SK-N-SH (cell line): Measurements from ENCODE around the gene GNL3. TPM values are rescaled to one million over a fixed set of nuclear protein-coding genes. Genes with fewer than 3 reads are reported as not detected.

Experiments used
- CTCF ChIA-PET: fragments of 300-600, 350-600 bp; formaldehyde crosslinking; extraction: SDS; loops from one replicate; lab custom pipeline; 2021; lab: Yijun Ruan, JAX
- POLR2A ChIA-PET: fragments of 350-600 bp; sonication (Branson Sonifier 250); formaldehyde crosslinking; extraction: SDS; loops from one replicate; lab custom pipeline; 2020; ENCODE audit warnings: antibody characterized with exemption, inconsistent platforms; lab: Yijun Ruan, JAX
- DNase-seq: peaks from one replicate; pipeline ENCODE4 v3.0.0; 2012
- H2AFZ ChIP-seq: fragments of 200-600 bp; sonication (generic); 2 replicates; pipeline ENCODE4 v1.8.1; 2016; ENCODE audit warnings: antibody characterized with exemption, mild to moderate bottlenecking, low read depth
- H3F3A ChIP-seq: fragments of 200-600 bp; sonication (generic); replicated peaks from 2 replicates; pipeline ENCODE3; 2016; ENCODE audit warnings: antibody characterized with exemption, mild to moderate bottlenecking; ENCODE audit not compliant: insufficient read depth
- H3K27ac ChIP-seq, 2 experiments: fragments of 200-500 bp in 1 of 2; fragments of 200-600 bp in 1 of 2; sonication (Bioruptor generic) in 1 of 2; sonication (generic), shearing (Covaris generic) in 1 of 2; 2 replicates each; pipeline versions ENCODE4 v1.5.1 to v1.6.1; 2014 to 2016; ENCODE audit warnings: low read depth in 2 of 2, inconsistent platforms in 1 of 2, low read length in 1 of 2, mild to moderate bottlenecking in 1 of 2, mixed read lengths in 1 of 2
- H3K27me3 ChIP-seq: fragments of 200-600 bp; sonication (generic), shearing (Covaris generic); 2 replicates; pipeline ENCODE4 v1.6.1; 2016; ENCODE audit warnings: mixed run types; ENCODE audit not compliant: insufficient read depth
- H3K36me3 ChIP-seq, 2 experiments: fragments of 200-500 bp in 1 of 2; fragments of 200-600 bp in 1 of 2; sonication (Bioruptor generic) in 1 of 2; sonication (generic) in 1 of 2; replicated peaks in 1 of 2; 2 replicates each; pipeline versions ENCODE3 to v1.5.1; 2014 to 2016; ENCODE audit warnings: low read length in 1 of 2, mild to moderate bottlenecking in 1 of 2; ENCODE audit not compliant: insufficient read depth in 2 of 2, control insufficient read depth in 1 of 2
- H3K4me1 ChIP-seq, 2 experiments: fragments of 200-500 bp in 1 of 2; fragments of 200-600 bp in 1 of 2; sonication (Bioruptor generic) in 1 of 2; sonication (generic), shearing (Covaris generic) in 1 of 2; 2 replicates each; pipeline versions ENCODE4 v1.5.1 to v1.6.1; 2014 to 2016; ENCODE audit warnings: low read depth in 1 of 2, low read length in 1 of 2, mixed run types in 1 of 2; ENCODE audit not compliant: insufficient read depth in 2 of 2, control insufficient read depth in 1 of 2
- H3K4me2 ChIP-seq: fragments of 200-600 bp; sonication (generic), shearing (Covaris generic); 2 replicates; pipeline ENCODE4 v1.6.1; 2017; ENCODE audit warnings: mixed run types
- H3K4me3 ChIP-seq, 2 experiments: fragments of 200-500 bp in 1 of 2; fragments of 200-600 bp in 1 of 2; sonication (Bioruptor generic) in 1 of 2; sonication (generic), shearing (Covaris generic) in 1 of 2; 2 replicates each; pipeline versions ENCODE4 v1.5.1 to v1.8.1; 2014 to 2016; ENCODE audit warnings: low read depth in 2 of 2, inconsistent platforms in 1 of 2, low read length in 1 of 2, mild to moderate bottlenecking in 1 of 2, mixed read lengths in 1 of 2, moderate library complexity in 1 of 2
- H3K79me2 ChIP-seq: fragments of 200-600 bp; sonication (generic); 2 replicates; pipeline ENCODE4 v1.8.1; 2017; ENCODE audit warnings: mild to moderate bottlenecking; ENCODE audit not compliant: insufficient read depth
- H3K9ac ChIP-seq: fragments of 200-600 bp; sonication (generic); 2 replicates; pipeline ENCODE4 v1.6.1; 2017; ENCODE audit warnings: mixed run types
- H3K9me2 ChIP-seq: fragments of 200-600 bp; sonication (generic); 2 replicates; pipeline ENCODE4 v1.6.1; 2017; ENCODE audit warnings: mixed run types
- H3K9me3 ChIP-seq: fragments of 200-600 bp; sonication (generic); 2 replicates; pipeline ENCODE4 v1.6.1; 2017; ENCODE audit warnings: mixed run types, mild to moderate bottlenecking, moderate library complexity
- H4K20me1 ChIP-seq: fragments of 200-600 bp; sonication (generic); 2 replicates; pipeline ENCODE4 v1.6.1; 2017; ENCODE audit warnings: mild to moderate bottlenecking, mixed run types; ENCODE audit not compliant: insufficient read depth
- CHD2 ChIP-seq: fragments of 150-350 bp; IDR thresholded peaks from 2 replicates; pipeline ENCODE4 v1.6.1; 2018; ENCODE audit warnings: low read length; ENCODE audit not compliant: partially characterized antibody
- EZH2phosphoT487 ChIP-seq: fragments of 200-600 bp; sonication (generic); IDR thresholded peaks from 2 replicates; pipeline ENCODE4 v1.6.1; 2017; ENCODE audit warnings: low read depth, mixed run types, mild to moderate bottlenecking, antibody characterized with exemption, moderate library complexity, borderline replicate concordance
- GATA2 ChIP-seq: sonication (generic); formaldehyde crosslinking; IDR thresholded peaks from 2 replicates; pipeline ENCODE4 v1.5.0; 2020; ENCODE audit warnings: mild to moderate bottlenecking, missing genetic modification reagents
- IRF3 ChIP-seq: fragments of 150-350 bp; IDR thresholded peaks from 2 replicates; pipeline ENCODE4 v1.6.1; 2016; ENCODE audit warnings: mild to moderate bottlenecking, low read depth, low read length
- MAX ChIP-seq: IDR thresholded peaks from 2 replicates; pipeline ENCODE4 v1.4.0; 2012; ENCODE audit warnings: low read depth
- MXI1 ChIP-seq: IDR thresholded peaks from 2 replicates; pipeline ENCODE4 v1.6.1; 2012; ENCODE audit warnings: mild to moderate bottlenecking, low read depth, low read length, improper control_type of control experiment
- RAD21 ChIP-seq: IDR thresholded peaks from 2 replicates; pipeline ENCODE4 v1.6.1; 2012; ENCODE audit warnings: mild to moderate bottlenecking, low read length
- RCOR1 ChIP-seq: fragments of 150-350 bp; IDR thresholded peaks from 2 replicates; pipeline ENCODE4 v1.6.1; 2017; ENCODE audit warnings: antibody characterized with exemption, low read length
- RFX5 ChIP-seq: IDR thresholded peaks from 2 replicates; pipeline ENCODE4 v1.6.1; 2012; ENCODE audit warnings: mild to moderate bottlenecking, improper control_type of control experiment, low read length
- SIN3A ChIP-seq: IDR thresholded peaks from 2 replicates; pipeline ENCODE4 v1.6.1; 2012; ENCODE audit warnings: low read depth, mild to moderate bottlenecking, low read length, moderate library complexity, borderline replicate concordance
- SMC3 ChIP-seq: IDR thresholded peaks from 2 replicates; pipeline ENCODE4 v1.6.1; 2012; ENCODE audit warnings: low read depth, low read length, improper control_type of control experiment
- TCF12 ChIP-seq: IDR thresholded peaks from 2 replicates; pipeline ENCODE4 v1.4.0; 2012
- TEAD4 ChIP-seq: IDR thresholded peaks from 2 replicates; pipeline ENCODE4 v1.4.0; 2012; ENCODE audit warnings: mild to moderate bottlenecking, borderline replicate concordance; ENCODE audit not compliant: insufficient read depth
- YY1 ChIP-seq: IDR thresholded peaks from 2 replicates; pipeline ENCODE4 v1.4.0; 2012; ENCODE audit warnings: low read depth, mild to moderate bottlenecking
- WGBS: methylation state at CpG from one replicate; pipeline ENCODE4 v1.1.6; 2017; ENCODE audit warnings: low lambda C conversion rate; 5-methylcytosine and 5-hydroxymethylcytosine counted together
- polyA plus RNA-seq, 3 experiments: library from polyadenylated mRNA; depleted of rRNA; stranded (reverse); fragments of >200 nt; gene quantifications; 2 replicates each; pipeline ENCODE4 v1.2.3, GENCODE V29; 2012
- TF ChIP-seq, protein P1 (sequence below): fragments of 200-600 bp; sonication (generic); IDR thresholded peaks from 2 replicates; pipeline ENCODE4 v1.6.1; 2017; ENCODE audit warnings: antibody characterized with exemption, mild to moderate bottlenecking, moderate library complexity

Gene GNL3
- polyA plus RNA-seq, 1 of the 3 experiments (the other 2 are of a cell fraction): 55.0 TPM

- H3K9ac ChIP-seq: 0 out of 2 replicates have a peak overlapping the region, but pooled peaks have one; percentile 3
- H3K4me1 ChIP-seq: peaks cover 0 to 4% of the 10 kb centered on the region in 2 experiments; a peak in 1 of 4 replicates
- no peaks in the 10 kb centered on the region for H3K9me3 ChIP-seq
- H3K36me3 ChIP-seq: peaks cover 38 to 41% of the 10 kb centered on the region in 2 experiments
- 94% methylated on average over 3 of the region's 3 CpGs for WGBS
- DNase-seq: no peak
- H3F3A ChIP-seq: peaks cover 5% of the 10 kb centered on the region
- H3K4me3 ChIP-seq: no peak overlapping the region
- H3K4me2 ChIP-seq: no peak overlapping the region; the same call in 1 of the 2 replicates
- no peaks in the 10 kb centered on the region for H3K27me3 ChIP-seq
- H3K9me2 ChIP-seq: no peaks in the 10 kb centered on the region
- peaks cover 93% of the 10 kb centered on the region for H3K79me2 ChIP-seq
- H4K20me1 ChIP-seq: no peaks in the 10 kb centered on the region
- TF ChIP-seq RAD21 (no peak), TEAD4 (no peak), EZH2phosphoT487 (no peak), RCOR1 (no peak), SMC3 (no peak), GATA2 (CRISPR knock-in tag) (no peak), YY1 (no peak), TCF12 (no peak), RFX5 (no peak)
- TF ChIP-seq, protein P1, sequence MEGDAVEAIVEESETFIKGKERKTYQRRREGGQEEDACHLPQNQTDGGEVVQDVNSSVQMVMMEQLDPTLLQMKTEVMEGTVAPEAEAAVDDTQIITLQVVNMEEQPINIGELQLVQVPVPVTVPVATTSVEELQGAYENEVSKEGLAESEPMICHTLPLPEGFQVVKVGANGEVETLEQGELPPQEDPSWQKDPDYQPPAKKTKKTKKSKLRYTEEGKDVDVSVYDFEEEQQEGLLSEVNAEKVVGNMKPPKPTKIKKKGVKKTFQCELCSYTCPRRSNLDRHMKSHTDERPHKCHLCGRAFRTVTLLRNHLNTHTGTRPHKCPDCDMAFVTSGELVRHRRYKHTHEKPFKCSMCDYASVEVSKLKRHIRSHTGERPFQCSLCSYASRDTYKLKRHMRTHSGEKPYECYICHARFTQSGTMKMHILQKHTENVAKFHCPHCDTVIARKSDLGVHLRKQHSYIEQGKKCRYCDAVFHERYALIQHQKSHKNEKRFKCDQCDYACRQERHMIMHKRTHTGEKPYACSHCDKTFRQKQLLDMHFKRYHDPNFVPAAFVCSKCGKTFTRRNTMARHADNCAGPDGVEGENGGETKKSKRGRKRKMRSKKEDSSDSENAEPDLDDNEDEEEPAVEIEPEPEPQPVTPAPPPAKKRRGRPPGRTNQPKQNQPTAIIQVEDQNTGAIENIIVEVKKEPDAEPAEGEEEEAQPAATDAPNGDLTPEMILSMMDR: no peak
- no peak overlapping the region for H2AFZ ChIP-seq
- ChIA-PET CTCF (interaction anchor here (0.8 to 1.1 kb wide), 3 partner anchors 146 to 254 kb away, joined by 3 to 8 read pairs (median 3); no protein-coding TSS in a partner anchor), POLR2A (no interaction called here)
- H3K27ac ChIP-seq: peak overlapping the region; percentile 11 to 50; a peak in 2 of 4 replicates
These were observed 4.2 kb upstream of the GNL3 start for GRCh38 chr3:52681596-52681995.

DNA sequence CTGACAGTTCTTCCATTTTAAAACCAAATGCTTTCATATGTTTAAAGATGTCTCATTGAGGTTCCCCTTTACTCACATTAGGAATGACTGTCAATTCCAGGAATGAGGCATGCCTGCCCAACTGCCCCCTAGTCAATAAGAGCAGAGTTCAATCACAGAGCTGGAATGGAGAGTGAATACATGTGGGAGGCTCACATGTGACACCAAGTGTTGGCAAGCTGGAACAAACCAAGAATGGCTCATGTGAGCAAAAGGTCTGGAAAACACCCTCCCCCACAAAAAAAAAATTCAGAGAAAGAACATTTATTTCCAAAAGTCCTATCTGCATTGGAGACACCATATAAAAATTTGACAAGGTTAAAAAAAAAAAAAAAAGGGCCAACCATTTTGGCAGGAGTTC lies 3.8 kb upstream of the GNL3 start:
- no peaks in the 10 kb centered on the region for H3K27me3 ChIP-seq
- TF ChIP-seq CHD2 (peak; percentile 17), IRF3 (no peak), GATA2 (CRISPR knock-in tag) (no peak), MAX (peak; percentile 60; the same call in 1 of the 2 replicates), MXI1 (peak; percentile 88), SIN3A (0 out of 2 replicates have a peak, but pooled peaks have one; percentile 42), RAD21 (peak; percentile 54), SMC3 (peak; percentile 30; the same call in 1 of the 2 replicates)
- TF ChIP-seq, protein P1: peak; percentile 48
- TF ChIP-seq, all 33 proteins: peak for 7
- Histone ChIP-seq H3K36me3 (peaks cover 38% of the 10 kb centered on the region in 2 experiments), H3K79me2 (peaks cover 93% of the 10 kb centered on the region), H3K4me1 (peaks cover 0 to 8% of the 10 kb centered on the region in 2 experiments; a peak in 2 of 4 replicates), H2AFZ (no peak overlapping the region), H3F3A (peaks cover 5% of the 10 kb centered on the region), H3K27ac (peak overlapping the region; percentile 11 to 50; a peak in 3 of 4 replicates), H3K9ac (0 out of 2 replicates have a peak overlapping the region, but pooled peaks have one; percentile 3), H3K4me3 (no peak overlapping the region), H3K9me3 (no peaks in the 10 kb centered on the region), H3K9me2 (no peaks in the 10 kb centered on the region), H3K4me2 (no peak overlapping the region), H4K20me1 (no peaks in the 10 kb centered on the region)
- ChIA-PET CTCF (interaction anchor here (0.8 to 1.1 kb wide), 2 partner anchors 146 to 210 kb away, joined by 3 to 8 read pairs; no protein-coding TSS in a partner anchor), POLR2A (no interaction called here)
- DNase-seq: peak; percentile 30
